Measurements from ENCODE around the gene C2orf49. TPM values are rescaled to one million over a fixed set of nuclear protein-coding genes. Genes with fewer than 3 reads are reported as not detected.

C2orf49 gene
- total and polyA plus RNA-seq, 9 of the 15 experiments (the other 6 are each of a cell fraction or from before 2014, with no cell fraction given) = 17.9 to 38.2 (median 25.6) TPM

DNA sequence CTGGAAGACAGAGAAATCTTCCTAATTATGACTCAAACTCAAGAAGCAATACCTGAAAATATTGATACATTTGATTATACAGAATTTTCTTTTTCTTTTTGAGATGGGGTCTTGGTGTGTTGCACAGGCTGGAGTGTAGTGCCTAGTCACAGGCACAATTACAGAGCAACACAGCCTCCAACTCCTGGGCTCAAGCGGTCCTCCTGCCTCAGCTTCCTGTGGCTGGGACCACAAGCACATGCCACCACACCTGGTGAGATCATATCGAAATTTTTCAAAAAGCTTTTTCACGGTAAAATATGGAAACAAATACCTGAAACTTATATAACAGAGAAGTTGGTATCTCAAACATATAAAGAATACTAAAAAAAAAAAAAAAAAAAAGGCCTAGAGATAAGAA lies 35.7 kb upstream of the C2orf49 start (continued):
- TF ChIP-seq, protein P1, sequence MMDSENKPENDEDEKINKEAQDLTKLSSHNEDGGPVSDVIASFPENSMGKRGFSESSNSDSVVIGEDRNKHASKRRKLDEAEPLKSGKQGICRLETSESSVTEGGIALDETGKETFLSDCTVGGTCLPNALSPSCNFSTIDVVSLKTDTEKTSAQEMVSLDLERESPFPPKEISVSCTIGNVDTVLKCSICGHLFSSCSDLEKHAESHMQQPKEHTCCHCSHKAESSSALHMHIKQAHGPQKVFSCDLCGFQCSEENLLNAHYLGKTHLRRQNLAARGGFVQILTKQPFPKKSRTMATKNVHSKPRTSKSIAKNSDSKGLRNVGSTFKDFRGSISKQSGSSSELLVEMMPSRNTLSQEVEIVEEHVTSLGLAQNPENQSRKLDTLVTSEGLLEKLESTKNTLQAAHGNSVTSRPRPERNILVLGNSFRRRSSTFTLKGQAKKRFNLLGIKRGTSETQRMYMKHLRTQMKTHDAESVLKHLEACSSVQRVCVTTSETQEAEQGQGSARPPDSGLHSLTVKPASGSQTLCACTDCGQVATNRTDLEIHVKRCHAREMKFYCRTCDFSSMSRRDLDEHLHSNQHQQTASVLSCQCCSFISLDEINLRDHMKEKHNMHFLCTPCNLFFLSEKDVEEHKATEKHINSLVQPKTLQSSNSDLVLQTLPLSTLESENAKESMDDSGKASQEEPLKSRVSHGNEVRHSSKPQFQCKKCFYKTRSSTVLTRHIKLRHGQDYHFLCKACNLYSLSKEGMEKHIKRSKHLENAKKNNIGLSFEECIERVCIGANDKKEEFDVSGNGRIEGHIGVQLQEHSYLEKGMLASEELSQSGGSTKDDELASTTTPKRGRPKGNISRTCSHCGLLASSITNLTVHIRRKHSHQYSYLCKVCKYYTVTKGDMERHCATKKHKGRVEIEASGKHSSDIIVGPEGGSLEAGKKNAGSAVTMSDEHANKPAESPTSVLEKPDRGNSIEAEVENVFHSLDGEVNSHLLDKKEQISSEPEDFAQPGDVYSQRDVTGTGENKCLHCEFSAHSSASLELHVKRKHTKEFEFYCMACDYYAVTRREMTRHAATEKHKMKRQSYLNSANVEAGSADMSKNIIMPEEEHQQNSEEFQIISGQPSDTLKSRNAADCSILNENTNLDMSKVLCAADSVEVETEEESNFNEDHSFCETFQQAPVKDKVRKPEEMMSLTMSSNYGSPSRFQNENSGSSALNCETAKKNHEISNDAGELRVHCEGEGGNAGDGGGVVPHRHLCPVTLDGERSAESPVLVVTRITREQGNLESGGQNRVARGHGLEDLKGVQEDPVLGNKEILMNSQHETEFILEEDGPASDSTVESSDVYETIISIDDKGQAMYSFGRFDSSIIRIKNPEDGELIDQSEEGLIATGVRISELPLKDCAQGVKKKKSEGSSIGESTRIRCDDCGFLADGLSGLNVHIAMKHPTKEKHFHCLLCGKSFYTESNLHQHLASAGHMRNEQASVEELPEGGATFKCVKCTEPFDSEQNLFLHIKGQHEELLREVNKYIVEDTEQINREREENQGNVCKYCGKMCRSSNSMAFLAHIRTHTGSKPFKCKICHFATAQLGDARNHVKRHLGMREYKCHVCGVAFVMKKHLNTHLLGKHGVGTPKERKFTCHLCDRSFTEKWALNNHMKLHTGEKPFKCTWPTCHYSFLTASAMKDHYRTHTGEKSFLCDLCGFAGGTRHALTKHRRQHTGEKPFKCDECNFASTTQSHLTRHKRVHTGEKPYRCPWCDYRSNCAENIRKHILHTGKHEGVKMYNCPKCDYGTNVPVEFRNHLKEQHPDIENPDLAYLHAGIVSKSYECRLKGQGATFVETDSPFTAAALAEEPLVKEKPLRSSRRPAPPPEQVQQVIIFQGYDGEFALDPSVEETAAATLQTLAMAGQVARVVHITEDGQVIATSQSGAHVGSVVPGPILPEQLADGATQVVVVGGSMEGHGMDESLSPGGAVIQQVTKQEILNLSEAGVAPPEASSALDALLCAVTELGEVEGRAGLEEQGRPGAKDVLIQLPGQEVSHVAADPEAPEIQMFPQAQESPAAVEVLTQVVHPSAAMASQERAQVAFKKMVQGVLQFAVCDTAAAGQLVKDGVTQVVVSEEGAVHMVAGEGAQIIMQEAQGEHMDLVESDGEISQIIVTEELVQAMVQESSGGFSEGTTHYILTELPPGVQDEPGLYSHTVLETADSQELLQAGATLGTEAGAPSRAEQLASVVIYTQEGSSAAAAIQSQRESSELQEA (IDR thresholded peaks at IDR 0.05; ENCODE audit: low read depth) = no peak
- TF ChIP-seq MXI1 (IDR thresholded peaks at IDR 0.05; ENCODE audit: low read depth, low read length) = no peak
- no peak for TF ChIP-seq PHTF2 (CRISPR knock-in tag; IDR thresholded peaks at IDR 0.05)
- TF ChIP-seq BCOR (IDR thresholded peaks at IDR 0.05) = no peak
- TF ChIP-seq, protein P2, sequence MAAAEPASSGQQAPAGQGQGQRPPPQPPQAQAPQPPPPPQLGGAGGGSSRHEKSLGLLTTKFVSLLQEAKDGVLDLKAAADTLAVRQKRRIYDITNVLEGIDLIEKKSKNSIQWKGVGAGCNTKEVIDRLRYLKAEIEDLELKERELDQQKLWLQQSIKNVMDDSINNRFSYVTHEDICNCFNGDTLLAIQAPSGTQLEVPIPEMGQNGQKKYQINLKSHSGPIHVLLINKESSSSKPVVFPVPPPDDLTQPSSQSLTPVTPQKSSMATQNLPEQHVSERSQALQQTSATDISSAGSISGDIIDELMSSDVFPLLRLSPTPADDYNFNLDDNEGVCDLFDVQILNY (CRISPR knock-in tag; IDR thresholded peaks at IDR 0.05) = no peak
- TF ChIP-seq, protein P3, sequence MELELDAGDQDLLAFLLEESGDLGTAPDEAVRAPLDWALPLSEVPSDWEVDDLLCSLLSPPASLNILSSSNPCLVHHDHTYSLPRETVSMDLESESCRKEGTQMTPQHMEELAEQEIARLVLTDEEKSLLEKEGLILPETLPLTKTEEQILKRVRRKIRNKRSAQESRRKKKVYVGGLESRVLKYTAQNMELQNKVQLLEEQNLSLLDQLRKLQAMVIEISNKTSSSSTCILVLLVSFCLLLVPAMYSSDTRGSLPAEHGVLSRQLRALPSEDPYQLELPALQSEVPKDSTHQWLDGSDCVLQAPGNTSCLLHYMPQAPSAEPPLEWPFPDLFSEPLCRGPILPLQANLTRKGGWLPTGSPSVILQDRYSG (tag; conservative IDR thresholded peaks at IDR 0.05; ENCODE audit: low read depth) = no peak
- no peak for TF ChIP-seq ZNF75A (CRISPR knock-in tag; IDR thresholded peaks at IDR 0.05)
- no peak for TF ChIP-seq NBN (IDR thresholded peaks at IDR 0.05; ENCODE audit: low read depth)
- TF ChIP-seq LARP7 (IDR thresholded peaks at IDR 0.05) = no peak
- TF ChIP-seq, protein P4, sequence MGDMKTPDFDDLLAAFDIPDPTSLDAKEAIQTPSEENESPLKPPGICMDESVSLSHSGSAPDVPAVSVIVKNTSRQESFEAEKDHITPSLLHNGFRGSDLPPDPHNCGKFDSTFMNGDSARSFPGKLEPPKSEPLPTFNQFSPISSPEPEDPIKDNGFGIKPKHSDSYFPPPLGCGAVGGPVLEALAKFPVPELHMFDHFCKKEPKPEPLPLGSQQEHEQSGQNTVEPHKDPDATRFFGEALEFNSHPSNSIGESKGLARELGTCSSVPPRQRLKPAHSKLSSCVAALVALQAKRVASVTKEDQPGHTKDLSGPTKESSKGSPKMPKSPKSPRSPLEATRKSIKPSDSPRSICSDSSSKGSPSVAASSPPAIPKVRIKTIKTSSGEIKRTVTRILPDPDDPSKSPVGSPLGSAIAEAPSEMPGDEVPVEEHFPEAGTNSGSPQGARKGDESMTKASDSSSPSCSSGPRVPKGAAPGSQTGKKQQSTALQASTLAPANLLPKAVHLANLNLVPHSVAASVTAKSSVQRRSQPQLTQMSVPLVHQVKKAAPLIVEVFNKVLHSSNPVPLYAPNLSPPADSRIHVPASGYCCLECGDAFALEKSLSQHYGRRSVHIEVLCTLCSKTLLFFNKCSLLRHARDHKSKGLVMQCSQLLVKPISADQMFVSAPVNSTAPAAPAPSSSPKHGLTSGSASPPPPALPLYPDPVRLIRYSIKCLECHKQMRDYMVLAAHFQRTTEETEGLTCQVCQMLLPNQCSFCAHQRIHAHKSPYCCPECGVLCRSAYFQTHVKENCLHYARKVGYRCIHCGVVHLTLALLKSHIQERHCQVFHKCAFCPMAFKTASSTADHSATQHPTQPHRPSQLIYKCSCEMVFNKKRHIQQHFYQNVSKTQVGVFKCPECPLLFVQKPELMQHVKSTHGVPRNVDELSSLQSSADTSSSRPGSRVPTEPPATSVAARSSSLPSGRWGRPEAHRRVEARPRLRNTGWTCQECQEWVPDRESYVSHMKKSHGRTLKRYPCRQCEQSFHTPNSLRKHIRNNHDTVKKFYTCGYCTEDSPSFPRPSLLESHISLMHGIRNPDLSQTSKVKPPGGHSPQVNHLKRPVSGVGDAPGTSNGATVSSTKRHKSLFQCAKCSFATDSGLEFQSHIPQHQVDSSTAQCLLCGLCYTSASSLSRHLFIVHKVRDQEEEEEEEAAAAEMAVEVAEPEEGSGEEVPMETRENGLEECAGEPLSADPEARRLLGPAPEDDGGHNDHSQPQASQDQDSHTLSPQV (IDR thresholded peaks at IDR 0.05) = no peak

All from K562 (cell line).